HL-60 (cell line): Measurements from ENCODE around the gene UBE4B.
"Not testable (repeated sequence)": the region's sequence is repeated elsewhere in the genome, so short reads cannot be mapped to it uniquely, and the experiment has no call there.

Source experiments
- POLR2AphosphoS5 ChIP-seq: IDR thresholded peaks from 2 replicates; pipeline ENCODE4 v1.6.1; 2012; ENCODE audit warnings: low read depth
- TF ChIP-seq, protein P1 (sequence below): IDR thresholded peaks from one replicate; pipeline ENCODE4 v1.5.1; 2011; ENCODE audit warnings: low read length, control low read depth, inconsistent platforms; ENCODE audit not compliant: insufficient read depth
- TF ChIP-seq, protein P2 (sequence below): IDR thresholded peaks from 2 replicates; pipeline ENCODE4 v1.6.1; 2012; ENCODE audit warnings: low read depth; ENCODE audit not compliant: insufficient replicate concordance

DNA sequence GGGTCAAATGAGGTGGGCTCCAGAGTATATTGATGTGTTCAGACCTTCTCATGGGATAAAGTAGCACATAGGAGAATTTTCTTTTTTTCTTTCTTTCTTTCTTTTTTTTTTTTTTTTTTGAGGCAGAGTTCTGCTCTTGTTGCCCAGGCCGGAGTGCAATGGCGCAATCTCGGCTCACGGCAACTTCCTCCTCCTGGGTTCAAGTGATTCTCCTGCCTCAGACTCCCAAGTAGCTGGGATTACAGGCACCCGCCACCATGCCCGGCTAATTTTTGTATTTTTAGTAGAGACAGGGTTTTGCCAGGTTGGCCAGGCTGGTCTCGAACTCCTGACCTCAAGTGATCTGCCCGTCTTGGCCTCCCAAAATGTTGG is 74.7 kb downstream of the UBE4B start:
- TF ChIP-seq, protein P1, sequence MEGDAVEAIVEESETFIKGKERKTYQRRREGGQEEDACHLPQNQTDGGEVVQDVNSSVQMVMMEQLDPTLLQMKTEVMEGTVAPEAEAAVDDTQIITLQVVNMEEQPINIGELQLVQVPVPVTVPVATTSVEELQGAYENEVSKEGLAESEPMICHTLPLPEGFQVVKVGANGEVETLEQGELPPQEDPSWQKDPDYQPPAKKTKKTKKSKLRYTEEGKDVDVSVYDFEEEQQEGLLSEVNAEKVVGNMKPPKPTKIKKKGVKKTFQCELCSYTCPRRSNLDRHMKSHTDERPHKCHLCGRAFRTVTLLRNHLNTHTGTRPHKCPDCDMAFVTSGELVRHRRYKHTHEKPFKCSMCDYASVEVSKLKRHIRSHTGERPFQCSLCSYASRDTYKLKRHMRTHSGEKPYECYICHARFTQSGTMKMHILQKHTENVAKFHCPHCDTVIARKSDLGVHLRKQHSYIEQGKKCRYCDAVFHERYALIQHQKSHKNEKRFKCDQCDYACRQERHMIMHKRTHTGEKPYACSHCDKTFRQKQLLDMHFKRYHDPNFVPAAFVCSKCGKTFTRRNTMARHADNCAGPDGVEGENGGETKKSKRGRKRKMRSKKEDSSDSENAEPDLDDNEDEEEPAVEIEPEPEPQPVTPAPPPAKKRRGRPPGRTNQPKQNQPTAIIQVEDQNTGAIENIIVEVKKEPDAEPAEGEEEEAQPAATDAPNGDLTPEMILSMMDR, result not testable (repeated sequence)
- not testable (repeated sequence) for TF ChIP-seq POLR2AphosphoS5
- TF ChIP-seq, protein P2, sequence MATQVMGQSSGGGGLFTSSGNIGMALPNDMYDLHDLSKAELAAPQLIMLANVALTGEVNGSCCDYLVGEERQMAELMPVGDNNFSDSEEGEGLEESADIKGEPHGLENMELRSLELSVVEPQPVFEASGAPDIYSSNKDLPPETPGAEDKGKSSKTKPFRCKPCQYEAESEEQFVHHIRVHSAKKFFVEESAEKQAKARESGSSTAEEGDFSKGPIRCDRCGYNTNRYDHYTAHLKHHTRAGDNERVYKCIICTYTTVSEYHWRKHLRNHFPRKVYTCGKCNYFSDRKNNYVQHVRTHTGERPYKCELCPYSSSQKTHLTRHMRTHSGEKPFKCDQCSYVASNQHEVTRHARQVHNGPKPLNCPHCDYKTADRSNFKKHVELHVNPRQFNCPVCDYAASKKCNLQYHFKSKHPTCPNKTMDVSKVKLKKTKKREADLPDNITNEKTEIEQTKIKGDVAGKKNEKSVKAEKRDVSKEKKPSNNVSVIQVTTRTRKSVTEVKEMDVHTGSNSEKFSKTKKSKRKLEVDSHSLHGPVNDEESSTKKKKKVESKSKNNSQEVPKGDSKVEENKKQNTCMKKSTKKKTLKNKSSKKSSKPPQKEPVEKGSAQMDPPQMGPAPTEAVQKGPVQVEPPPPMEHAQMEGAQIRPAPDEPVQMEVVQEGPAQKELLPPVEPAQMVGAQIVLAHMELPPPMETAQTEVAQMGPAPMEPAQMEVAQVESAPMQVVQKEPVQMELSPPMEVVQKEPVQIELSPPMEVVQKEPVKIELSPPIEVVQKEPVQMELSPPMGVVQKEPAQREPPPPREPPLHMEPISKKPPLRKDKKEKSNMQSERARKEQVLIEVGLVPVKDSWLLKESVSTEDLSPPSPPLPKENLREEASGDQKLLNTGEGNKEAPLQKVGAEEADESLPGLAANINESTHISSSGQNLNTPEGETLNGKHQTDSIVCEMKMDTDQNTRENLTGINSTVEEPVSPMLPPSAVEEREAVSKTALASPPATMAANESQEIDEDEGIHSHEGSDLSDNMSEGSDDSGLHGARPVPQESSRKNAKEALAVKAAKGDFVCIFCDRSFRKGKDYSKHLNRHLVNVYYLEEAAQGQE, result not testable (repeated sequence)
